Erythroblast (primary cell): ENCODE measurements around the gene CASP10.

Source experiments
- GATA1 ChIP-seq: IDR thresholded peaks from 2 replicates; pipeline ENCODE4 v1.6.1; 2011; ENCODE audit warnings: low read depth, mild to moderate bottlenecking, control low read depth, low read length, moderate library complexity
- POLR2A ChIP-seq: IDR thresholded peaks from 2 replicates; pipeline ENCODE4 v1.6.1; 2011; ENCODE audit warnings: mild to moderate bottlenecking, low read length

GRCh38 chr2:201137505-201138400, 45.2 kb upstream of the CASP10 start:
- TF ChIP-seq POLR2A = no peak
- no peak for TF ChIP-seq GATA1
